Suppressor macrophage treated with lipopolysaccharide for 1 hour (primary cell): Measurements from ENCODE around the gene ZDHHC20.

ENCODE experiments used
- DNase-seq, 3 donors: peaks; one replicate each; pipeline ENCODE4 v3.0.0-alpha.2; 2020 to 2022

The ZDHHC20 gene

DNA sequence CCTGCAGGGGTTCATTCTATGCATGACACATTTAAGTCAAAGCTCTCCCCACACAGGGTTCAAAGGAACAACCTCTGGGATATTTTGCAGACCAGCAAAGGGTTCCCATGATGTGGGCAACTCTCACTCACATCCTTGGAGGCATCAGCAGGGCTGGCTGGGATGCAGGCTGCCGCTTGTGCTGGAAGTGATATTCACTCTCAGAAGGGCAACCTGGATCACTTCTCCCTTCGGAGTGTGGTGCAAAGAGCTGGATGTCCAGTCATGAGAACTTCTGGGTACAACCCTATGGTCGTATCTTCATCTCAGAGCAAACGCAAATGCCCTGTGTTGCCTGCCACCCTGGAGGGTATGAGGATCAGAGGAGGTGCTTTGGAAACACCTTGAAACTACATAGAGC lies 98.6 kb downstream of the ZDHHC20 start:
- no peak for DNase-seq

DNA sequence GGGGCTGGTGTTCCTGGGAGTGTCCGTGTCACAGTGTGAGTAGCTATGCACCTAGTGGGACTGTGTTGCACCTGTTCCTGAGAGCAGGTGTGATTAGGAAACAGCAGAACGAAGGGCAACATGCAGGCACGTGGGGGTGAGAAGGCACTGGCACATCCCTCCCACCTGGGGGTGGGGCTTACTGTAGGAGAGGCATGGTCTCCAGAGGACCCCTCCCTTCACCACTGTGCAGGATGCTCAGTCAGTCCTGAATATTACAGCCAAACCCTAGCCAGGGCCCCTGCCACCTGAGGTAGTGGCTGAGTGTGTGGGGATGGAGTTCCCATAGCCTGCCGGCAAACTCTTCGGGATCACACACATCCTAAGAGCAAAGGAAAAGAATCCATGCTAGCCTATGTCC lies 99.2 kb downstream of the ZDHHC20 start:
- DNase-seq: no peak

DNA sequence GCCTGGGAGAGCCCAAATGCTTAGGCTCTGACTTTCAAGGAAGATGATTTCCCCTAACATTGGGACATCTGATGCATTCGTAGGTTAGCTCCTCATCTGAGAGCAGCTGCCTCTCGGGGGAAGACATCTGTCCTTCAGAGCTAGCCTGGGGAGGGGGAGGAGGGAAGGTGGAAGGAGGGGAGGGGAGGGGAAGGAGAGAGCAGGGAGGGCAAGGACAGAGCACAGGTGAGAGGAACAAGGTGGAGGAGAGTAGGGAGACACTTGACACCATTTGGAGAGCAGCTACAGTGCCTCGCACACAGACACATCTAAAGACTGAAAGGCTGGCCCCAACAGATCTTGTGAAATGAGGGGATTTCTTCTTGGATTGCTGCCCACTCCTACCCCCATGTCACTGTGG lies 103.8 kb downstream of the ZDHHC20 start:
- DNase-seq: no peak

DNA sequence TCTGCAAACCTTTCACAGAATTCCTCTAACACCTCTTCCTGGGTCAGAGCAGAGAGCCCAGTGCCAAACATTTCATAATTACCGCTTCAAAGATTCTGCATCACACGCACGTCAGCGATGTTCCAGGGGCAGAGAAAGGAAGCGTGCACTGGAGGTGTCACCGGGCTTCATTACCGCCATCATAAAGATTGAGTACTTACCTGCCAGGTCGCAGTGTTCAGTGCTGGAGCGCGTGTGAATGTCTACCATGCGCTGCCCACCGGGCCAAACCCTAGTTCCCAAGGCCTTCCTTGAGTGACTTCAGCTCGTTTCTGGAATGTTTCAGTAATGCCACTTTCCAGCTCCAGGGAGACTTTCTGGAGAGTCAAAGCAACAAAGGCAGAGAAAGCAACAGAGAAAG lies 104.4 kb downstream of the ZDHHC20 start:
- DNase-seq: no peak

- no peak for DNase-seq
These were observed 110.5 kb downstream of the ZDHHC20 start for GRCh38 chr13:21348488-21349120.

DNA sequence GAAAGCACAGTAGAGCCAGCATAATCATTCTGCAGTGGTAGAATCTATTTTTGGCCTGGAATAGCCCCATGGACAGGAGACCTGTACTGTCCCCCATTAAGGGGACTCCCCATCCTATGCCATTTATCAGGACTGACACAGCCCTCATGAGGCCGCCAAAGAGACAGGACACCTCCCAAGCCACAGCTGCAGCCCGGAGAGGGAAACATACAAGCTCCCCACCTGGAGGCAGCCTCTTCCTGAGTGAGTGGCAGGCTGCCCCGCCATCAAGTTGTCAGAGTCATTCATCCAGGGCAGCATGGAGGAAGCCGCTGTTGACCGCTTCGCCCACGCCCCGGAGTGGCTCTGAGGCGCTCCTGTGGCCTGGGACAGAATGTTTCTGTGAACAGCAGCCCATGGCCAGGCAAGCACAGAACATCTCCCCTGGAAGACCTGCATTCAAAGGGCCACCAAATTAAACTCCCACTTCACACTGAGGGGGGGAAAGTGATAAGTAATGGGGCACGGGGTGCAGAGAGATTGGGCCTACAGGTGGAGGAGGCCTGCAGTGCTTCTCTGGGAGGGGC lies 111.3 kb downstream of the ZDHHC20 start:
- DNase-seq: no peak

GRCh38 chr13:21344662-21345176 lies 114.4 kb downstream of the ZDHHC20 start:
- peak; percentile 16 to 36 (median 20) for DNase-seq

DNA sequence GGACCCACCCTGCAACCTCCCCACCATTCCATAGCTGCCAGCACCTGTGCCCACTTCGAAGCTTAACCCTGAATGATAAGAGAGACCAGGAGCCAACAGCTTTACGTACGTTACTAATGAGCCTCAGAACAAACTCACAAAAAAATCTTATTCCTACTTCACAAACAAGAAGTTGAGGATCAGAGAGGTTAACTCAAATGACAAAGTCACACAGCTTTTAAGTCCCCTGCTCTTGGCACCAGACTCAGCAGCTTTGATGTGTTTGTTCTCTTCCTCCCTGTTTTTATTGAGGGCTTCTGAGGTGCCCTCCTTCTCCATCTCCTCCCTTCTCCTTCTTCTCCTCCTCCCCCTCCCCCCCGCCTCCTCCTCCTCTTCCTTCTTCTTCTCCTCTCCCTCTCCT lies 115.4 kb downstream of the ZDHHC20 start:
- DNase-seq: no peak

DNA sequence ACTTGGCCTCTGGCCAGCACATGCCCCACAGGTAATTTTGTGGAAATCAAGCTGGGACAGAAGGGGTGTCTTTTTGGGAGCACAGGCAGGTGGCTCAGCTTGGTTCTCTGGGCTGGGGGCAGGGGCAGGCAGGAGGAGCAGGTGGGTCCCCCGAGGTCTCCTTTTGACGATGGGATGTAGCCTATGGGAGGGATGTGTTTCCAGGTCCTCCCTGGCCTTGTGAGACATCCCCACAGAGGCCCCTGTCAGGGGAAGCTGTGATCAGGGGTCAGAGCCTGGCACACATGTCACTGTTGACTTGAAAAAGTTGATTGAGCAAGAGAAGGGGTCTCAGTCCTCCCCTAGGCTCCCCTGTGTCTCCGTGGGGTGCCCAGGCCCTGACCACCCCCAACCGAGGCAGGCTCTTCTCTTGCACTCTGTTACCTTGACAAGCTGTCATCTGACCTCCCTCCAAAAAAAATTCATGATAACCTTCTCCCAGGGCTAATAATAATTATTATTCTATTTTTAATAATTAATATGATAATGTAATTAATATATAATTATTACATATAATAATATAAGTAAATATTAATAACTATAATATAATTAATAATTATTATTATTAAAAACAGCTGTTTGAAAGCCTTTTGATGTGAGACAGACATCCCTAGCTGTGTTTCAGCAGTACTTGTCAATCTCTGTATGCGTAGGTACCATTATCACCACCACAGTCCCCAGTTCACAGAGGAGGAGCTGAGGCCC lies 116.2 kb downstream of the ZDHHC20 start:
- DNase-seq: no peak

- DNase-seq: no peak
These were observed 117.3 kb downstream of the ZDHHC20 start for GRCh38 chr13:21341637-21342422.

- DNase-seq: no peak
These were observed 120.3 kb downstream of the ZDHHC20 start for GRCh38 chr13:21338639-21339278.

DNA sequence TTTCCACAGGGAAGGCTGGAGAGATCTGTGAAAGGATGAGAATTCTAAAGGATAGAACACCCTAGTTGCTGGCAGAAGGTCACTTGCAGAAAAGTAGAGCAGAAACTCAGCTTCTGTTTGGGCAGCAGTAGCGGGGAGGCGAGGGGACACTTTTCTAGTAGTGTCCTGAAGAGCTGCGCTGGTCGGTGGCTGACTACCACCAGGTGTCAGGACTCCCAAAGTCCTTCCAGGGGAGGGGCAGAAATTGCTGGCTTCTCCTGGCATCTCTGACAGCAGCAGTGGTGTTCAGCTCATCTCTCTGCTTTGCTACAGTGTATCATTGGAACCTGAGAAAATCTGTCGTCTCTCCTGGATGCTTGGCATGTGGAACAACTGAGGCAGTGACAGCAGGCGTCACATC lies 120.9 kb downstream of the ZDHHC20 start:
- DNase-seq: no peak

- DNase-seq: no peak
These were observed 122.3 kb downstream of the ZDHHC20 start for GRCh38 chr13:21336609-21337349.

DNA sequence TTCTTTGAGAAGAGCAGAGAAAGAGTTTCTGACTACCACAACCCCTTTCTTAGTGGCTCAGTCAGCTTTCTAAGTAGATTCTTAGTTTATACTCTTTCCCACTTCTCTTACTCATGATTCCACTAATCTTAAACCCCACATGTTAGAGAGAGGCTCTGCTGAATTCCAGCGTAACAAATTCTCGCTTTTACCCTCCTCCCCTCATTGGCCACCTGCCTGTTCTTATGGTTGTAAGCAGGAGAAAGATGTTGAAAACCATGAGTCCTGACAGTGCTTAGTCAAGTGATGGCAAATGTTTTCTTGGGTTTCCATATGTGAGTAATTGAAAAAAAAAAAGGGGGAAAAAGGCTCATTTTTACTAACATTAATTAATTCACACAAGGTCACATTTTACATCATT lies 125.9 kb downstream of the ZDHHC20 start:
- no peak for DNase-seq

GRCh38 chr13:21330126-21330861 lies 128.8 kb downstream of the ZDHHC20 start:
- DNase-seq: no peak

DNA sequence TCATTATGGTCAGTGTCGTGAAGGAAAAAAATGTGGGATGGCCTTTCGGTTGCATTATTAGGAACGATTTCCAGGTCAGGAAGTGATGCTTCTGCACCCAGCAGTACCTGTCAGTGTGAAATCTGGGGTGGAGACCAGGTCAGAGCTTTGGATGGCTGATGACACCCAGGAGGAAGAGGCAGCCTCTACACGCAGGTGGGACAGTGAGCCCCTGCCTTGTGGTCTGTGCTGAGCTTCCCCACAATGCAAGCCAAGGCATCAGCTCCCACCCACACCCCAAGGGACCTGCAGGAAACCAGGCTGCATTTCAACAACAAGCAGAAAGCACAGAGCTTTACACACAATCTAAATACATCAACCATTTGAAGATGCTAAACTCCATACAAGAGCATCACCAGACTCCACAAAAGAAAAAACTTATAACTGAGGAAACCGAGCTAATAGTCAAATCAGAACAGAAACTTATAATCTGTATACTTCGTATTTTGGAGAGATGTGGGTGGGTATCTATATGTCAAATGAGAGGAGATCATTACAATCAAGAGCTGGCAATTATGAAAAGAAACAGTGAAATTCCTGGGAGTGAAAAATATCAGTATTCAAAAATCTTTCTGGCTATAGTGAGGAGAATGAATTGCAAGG lies 130.1 kb downstream of the ZDHHC20 start:
- no peak for DNase-seq

- no peak for DNase-seq
These were observed 130.9 kb downstream of the ZDHHC20 start for GRCh38 chr13:21328201-21328600.

DNA sequence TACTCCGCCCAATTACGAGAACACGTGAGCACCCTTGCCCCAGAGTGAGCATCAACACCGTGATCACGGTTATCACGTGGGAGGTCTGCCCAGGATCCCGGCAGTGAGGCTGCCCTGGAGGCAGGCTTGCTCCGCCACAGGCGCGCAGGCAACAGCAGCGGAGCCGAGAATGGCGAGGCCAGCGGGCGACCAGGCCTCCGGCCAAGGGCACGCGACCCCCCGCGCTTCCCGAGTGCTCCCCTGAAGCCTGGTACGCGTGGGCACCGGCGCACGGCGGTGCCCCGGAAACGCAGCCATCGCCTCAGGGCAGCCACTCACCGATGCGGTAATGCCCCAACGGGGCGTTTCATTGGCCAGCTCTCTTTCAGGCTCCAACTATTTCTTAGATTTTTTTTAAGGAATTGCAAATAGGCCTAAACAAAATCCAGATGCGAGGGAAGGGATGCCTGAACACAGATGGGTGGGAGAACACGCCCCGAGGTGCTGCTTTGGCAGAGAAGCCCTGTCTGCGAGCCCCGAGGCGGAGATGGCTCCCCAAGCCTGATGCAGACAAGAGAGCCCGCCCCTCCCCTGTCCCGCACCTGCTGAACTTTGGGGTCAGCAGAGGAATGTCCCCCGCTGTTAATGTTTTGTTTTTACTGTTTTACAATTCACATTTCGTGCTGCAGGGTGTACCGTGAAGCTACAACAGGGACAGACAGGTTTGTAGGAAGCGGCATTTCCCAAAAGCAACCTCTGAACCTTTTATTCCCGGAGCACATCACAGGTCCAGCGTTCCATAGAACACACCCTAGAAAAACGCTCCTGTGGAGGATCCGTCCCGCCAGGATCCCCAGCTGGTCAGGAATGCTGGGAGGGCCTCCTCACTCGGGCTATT lies 132.7 kb downstream of the ZDHHC20 start:
- peak in 1 of 3 donors; percentile 22 for DNase-seq

GRCh38 chr13:21324803-21325202 lies 134.3 kb downstream of the ZDHHC20 start:
- DNase-seq: peak; percentile 82 to 94 (median 86)

GRCh38 chr13:21322988-21323387 lies 136.1 kb downstream of the ZDHHC20 start:
- DNase-seq: no peak
